IMR-90 (cell line): ENCODE results near the gene BTN3A1. TPM values are rescaled to one million over a fixed set of nuclear protein-coding genes. Genes with fewer than 3 reads are reported as not detected.

Source experiments
- ATAC-seq: fragments of 200-7000 bp; cut with Tn5 transposase; 2 replicates; pipeline ENCODE4 v1.9.1; 2020; ENCODE audit warnings: low read depth, mild to moderate bottlenecking, moderate library complexity
- BruUV-seq: library from RNA; stranded (reverse); fragments of 400-500 nt; replicated peaks from 2 replicates; lab custom pipeline; 2021; lab: Mats Ljungman, UMichigan
- CTCF ChIA-PET: fragments of 300-600 bp; formaldehyde crosslinking; extraction: SDS; loops from one replicate; lab custom pipeline; 2021; ENCODE audit warnings: antibody characterized with exemption; lab: Yijun Ruan, JAX
- POLR2A ChIA-PET: fragments of 300-600 bp; sonication (Branson Sonifier 250); formaldehyde crosslinking; loops from one replicate; lab custom pipeline; 2022; ENCODE audit warnings: antibody characterized with exemption; ENCODE audit not compliant: unreplicated experiment; lab: Charles Lee
- DNase-seq: peaks from one replicate; pipeline ENCODE4 v3.0.0; 2013
- H2AFZ ChIP-seq: replicated peaks from 2 replicates; pipeline ENCODE3; 2013; ENCODE audit warnings: low read length, mild to moderate bottlenecking; ENCODE audit not compliant: poor library complexity
- H2AK5ac ChIP-seq: 2 replicates; pipeline ENCODE4 v1.6.1; 2013; ENCODE audit warnings: low read depth, low read length, inconsistent platforms
- H2AK9ac ChIP-seq: replicated peaks from 2 replicates; pipeline ENCODE3; 2013; ENCODE audit warnings: mild to moderate bottlenecking, low read depth, low read length, moderate library complexity; ENCODE audit not compliant: poor library complexity
- H2BK120ac ChIP-seq: 2 replicates; pipeline ENCODE4 v1.6.1; 2013; ENCODE audit warnings: low read depth, low read length, inconsistent platforms
- H2BK15ac ChIP-seq: 3 replicates; pipeline ENCODE4 v1.6.1; 2013; ENCODE audit warnings: low read depth, low read length, inconsistent platforms
- H2BK20ac ChIP-seq: 2 replicates; pipeline ENCODE4 v1.6.1; 2013; ENCODE audit warnings: low read depth, mild to moderate bottlenecking, inconsistent platforms, low read length, moderate library complexity
- H2BK5ac ChIP-seq: 2 replicates; pipeline ENCODE4 v1.6.1; 2013; ENCODE audit warnings: mild to moderate bottlenecking, low read depth, low read length, inconsistent platforms; ENCODE audit not compliant: poor library complexity, severe bottlenecking
- H3K14ac ChIP-seq: replicated peaks from 2 replicates; pipeline ENCODE4 v1.6.1; 2013; ENCODE audit warnings: low read depth, low read length, inconsistent platforms
- H3K18ac ChIP-seq: 2 replicates; pipeline ENCODE4 v1.6.1; 2013; ENCODE audit warnings: low read depth, low read length, control low read depth
- H3K23ac ChIP-seq: 2 replicates; pipeline ENCODE4 v1.6.1; 2013; ENCODE audit warnings: low read depth, low read length, inconsistent platforms
- H3K27ac ChIP-seq: 2 replicates; pipeline ENCODE4 v1.5.1; 2013; ENCODE audit warnings: mild to moderate bottlenecking, control low read depth, low read length; ENCODE audit not compliant: insufficient read depth
- H3K27me3 ChIP-seq: 2 replicates; pipeline ENCODE4 v1.6.1; 2013; ENCODE audit warnings: low read length; ENCODE audit not compliant: control insufficient read depth, insufficient read depth
- H3K36me3 ChIP-seq: 2 replicates; pipeline ENCODE4 v1.6.1; 2013; ENCODE audit warnings: low read length, mixed read lengths; ENCODE audit not compliant: control insufficient read depth, insufficient read depth
- H3K4ac ChIP-seq: 2 replicates; pipeline ENCODE4 v1.6.1; 2013; ENCODE audit warnings: low read depth, low read length, inconsistent platforms
- H3K4me1 ChIP-seq: 2 replicates; pipeline ENCODE4 v1.6.1; 2013; ENCODE audit warnings: low read length, mixed read lengths; ENCODE audit not compliant: control insufficient read depth, insufficient read depth
- H3K4me2 ChIP-seq: 2 replicates; pipeline ENCODE4 v1.6.1; 2013; ENCODE audit warnings: low read depth, mild to moderate bottlenecking, control low read depth, low read length, moderate library complexity
- H3K4me3 ChIP-seq: 2 replicates; pipeline ENCODE4 v1.5.1; 2013; ENCODE audit warnings: low read depth, mild to moderate bottlenecking, control low read depth, low read length, moderate library complexity; ENCODE audit not compliant: insufficient read depth
- H3K56ac ChIP-seq: 2 replicates; pipeline ENCODE4 v1.6.1; 2013; ENCODE audit warnings: low read length, inconsistent platforms; ENCODE audit not compliant: insufficient read depth; ENCODE audit errors: extremely low read depth
- H3K79me1 ChIP-seq, 2 experiments: 2 replicates each; pipeline ENCODE4 v1.6.1; 2013; ENCODE audit warnings: low read length in 2 of 2, inconsistent platforms in 1 of 2, low read depth in 1 of 2
- H3K9ac ChIP-seq: 2 replicates; pipeline ENCODE4 v1.6.1; 2013; ENCODE audit warnings: low read depth, low read length, control low read depth
- H3K9me1 ChIP-seq: 2 replicates; pipeline ENCODE4 v1.6.1; 2013; ENCODE audit warnings: low read length, inconsistent platforms; ENCODE audit not compliant: insufficient read depth
- H3K9me3 ChIP-seq: 2 replicates; pipeline ENCODE4 v1.6.1; 2013; ENCODE audit warnings: low read length; ENCODE audit not compliant: control insufficient read depth, insufficient read depth
- H4K20me1 ChIP-seq: 2 replicates; pipeline ENCODE4 v1.6.1; 2013; ENCODE audit warnings: low read length, inconsistent platforms; ENCODE audit not compliant: insufficient read depth
- H4K5ac ChIP-seq: 2 replicates; pipeline ENCODE4 v1.6.1; 2013; ENCODE audit warnings: mild to moderate bottlenecking, low read depth, low read length, control low read depth
- H4K8ac ChIP-seq, 2 experiments: 2 replicates each; pipeline ENCODE4 v1.6.1; 2013; ENCODE audit warnings: low read depth in 2 of 2, low read length in 2 of 2, control low read depth in 1 of 2, inconsistent platforms in 1 of 2
- H4K91ac ChIP-seq: 2 replicates; pipeline ENCODE4 v1.6.1; 2013; ENCODE audit warnings: low read depth, low read length, inconsistent platforms; ENCODE audit not compliant: insufficient read depth
- BHLHE40 ChIP-seq: fragments of 150-350 bp; IDR thresholded peaks from 2 replicates; pipeline ENCODE4 v1.6.1; 2016; ENCODE audit warnings: mild to moderate bottlenecking, low read depth, low read length
- CTCF ChIP-seq: conservative IDR thresholded peaks from 2 replicates; pipeline ENCODE4 v1.5.1; 2012; ENCODE audit warnings: mild to moderate bottlenecking, low read depth, low read length, improper control_type of control experiment
- ELK1 ChIP-seq: fragments of 150-350 bp; IDR thresholded peaks from 2 replicates; pipeline ENCODE4 v1.6.1; 2016; ENCODE audit warnings: low read depth, mild to moderate bottlenecking, low read length, moderate library complexity, borderline replicate concordance
- MAFK ChIP-seq: IDR thresholded peaks from 2 replicates; pipeline ENCODE4 v1.6.1; 2012; ENCODE audit warnings: low read depth, low read length, improper control_type of control experiment
- NFE2L2 ChIP-seq: fragments of 150-350 bp; IDR thresholded peaks from 2 replicates; pipeline ENCODE4 v1.6.1; 2016; ENCODE audit warnings: low read depth, mild to moderate bottlenecking, low read length
- POLR2A ChIP-seq: IDR thresholded peaks from 2 replicates; pipeline ENCODE4 v1.6.1; 2012; ENCODE audit warnings: mild to moderate bottlenecking, low read depth, low read length
- RAD21 ChIP-seq: IDR thresholded peaks from 2 replicates; pipeline ENCODE4 v1.6.1; 2012; ENCODE audit warnings: low read length, improper control_type of control experiment
- RFX5 ChIP-seq: IDR thresholded peaks from 2 replicates; pipeline ENCODE4 v1.8.0; 2012; ENCODE audit warnings: low read depth, mild to moderate bottlenecking, low read length, moderate library complexity
- SMC3 ChIP-seq: fragments of 150-350 bp; IDR thresholded peaks from 2 replicates; pipeline ENCODE4 v1.6.1; 2016; ENCODE audit warnings: low read depth, mild to moderate bottlenecking, antibody characterized with exemption, low read length, moderate library complexity
- USF2 ChIP-seq: fragments of 150-350 bp; IDR thresholded peaks from 2 replicates; pipeline ENCODE4 v1.6.1; 2017; ENCODE audit warnings: mild to moderate bottlenecking, antibody characterized with exemption, low read length, low read depth
- WGBS, 2 experiments: methylation state at CpG; one replicate each; pipeline versions ENCODE4 v1.1.5 to v1.1.7; 2013; ENCODE audit warnings: missing lambda C conversion rate in 2 of 2; ENCODE audit not compliant: insufficient read length in 1 of 2; ENCODE audit errors: extremely low coverage in 2 of 2; 5-methylcytosine and 5-hydroxymethylcytosine counted together
- dilution Hi-C: fragments of 300-500 bp; cut with HindIII; formaldehyde crosslinking; loops from one replicate; pipeline ENCODE4 v1.14.3; 2018; ENCODE audit warnings: low sequenced_read_pairs; ENCODE audit not compliant: unreplicated experiment
- in situ Hi-C: fragments of 300-500 bp; cut with MboI; formaldehyde crosslinking; loops from 3 replicates; pipeline ENCODE4 v1.14.3; 2019; ENCODE audit warnings: low sequenced_read_pairs, inconsistent platforms, mixed read lengths
- intact Hi-C: fragments of 100-400 bp; cut with micrococcal nuclease; formaldehyde crosslinking; loops from 2 replicates; pipeline ENCODE4 v1.10.0; 2022
- polyA plus RNA-seq, 3 experiments: library from polyadenylated mRNA; depleted of rRNA; stranded (reverse); fragments of >200 nt; gene quantifications; 2 replicates each; pipeline ENCODE4 v1.2.3, GENCODE V29; 2012; ENCODE audit warnings: low replicate concordance in 1 of 3
- total RNA-seq: library from RNA; depleted of rRNA; stranded (reverse); fragments of >200 nt; gene quantifications from 2 replicates; pipeline ENCODE4 v1.2.3, GENCODE V29; 2012

Gene BTN3A1
- total and polyA plus RNA-seq, 2 of the 4 experiments (the other 2 are of a cell fraction), result 14.4 to 16.5 TPM

GRCh38 chr6:26414281-26414680 is 12.2 kb downstream of the BTN3A1 start:
- BruUV-seq, result no TSS peak
- no peak overlapping the region for H2AFZ ChIP-seq
- peaks cover 3% of the 10 kb centered on the region; the same call in 1 of the 2 replicates for H3K9me1 ChIP-seq
- H2BK15ac ChIP-seq, result no peak overlapping the region
- H3K9me3 ChIP-seq, result no peaks in the 10 kb centered on the region
- peaks cover 14% of the 10 kb centered on the region; the same call in 1 of the 2 replicates for H3K36me3 ChIP-seq
- no peak overlapping the region for H3K23ac ChIP-seq
- no peak overlapping the region for H2AK9ac ChIP-seq
- H3K9ac ChIP-seq, result no peak overlapping the region
- no peak overlapping the region for H4K91ac ChIP-seq
- ChIA-PET CTCF (no interaction called here), POLR2A (no interaction called here)
- no peak for DNase-seq
- dilution Hi-C loops (no loop called here), intact Hi-C loops (no loop called here), in situ Hi-C loops (no loop called here)
- no peak overlapping the region for H2BK20ac ChIP-seq
- no peak for ATAC-seq
- H3K56ac ChIP-seq, result no peak overlapping the region
- no peak for TF ChIP-seq ELK1
- no peak for TF ChIP-seq RFX5
- TF ChIP-seq POLR2A, result no peak
- TF ChIP-seq BHLHE40, result no peak
- TF ChIP-seq SMC3, result no peak
- TF ChIP-seq USF2, result no peak
- TF ChIP-seq RAD21, result no peak
- TF ChIP-seq MAFK, result no peak
- TF ChIP-seq NFE2L2, result no peak
- no peak for TF ChIP-seq CTCF
- H3K14ac ChIP-seq, result no peak overlapping the region
- H3K27me3 ChIP-seq, result no peaks in the 10 kb centered on the region
- H2BK5ac ChIP-seq, result no peak overlapping the region
- H3K18ac ChIP-seq, result no peak overlapping the region
- no peaks in the 10 kb centered on the region for H3K79me1 ChIP-seq
- no peak overlapping the region for H3K4ac ChIP-seq
- peaks cover 7% of the 10 kb centered on the region for H3K4me1 ChIP-seq
- H4K20me1 ChIP-seq, result no peaks in the 10 kb centered on the region
- no peak overlapping the region for H2BK120ac ChIP-seq
- no peak overlapping the region for H3K4me2 ChIP-seq
- H2AK5ac ChIP-seq, result no peak overlapping the region
- WGBS, 2 experiments, result 100% methylated on average over 1 of the region's 3 CpGs; no CpG with 5 or more reads in 1 of the 2 experiments
- no peak overlapping the region for H3K4me3 ChIP-seq
- no peak overlapping the region for H3K27ac ChIP-seq
- H4K5ac ChIP-seq, result no peak overlapping the region
- no peak overlapping the region for H4K8ac ChIP-seq
